H9 (cell line): ENCODE measurements around the gene EDARADD. TPM values are rescaled to one million over a fixed set of nuclear protein-coding genes. Genes with fewer than 3 reads are reported as not detected.
A peak's percentile ranks its signal among the peaks of the same experiment; 100 is the strongest.

Source experiments
- DNase-seq: peaks from one replicate; pipeline ENCODE4 v3.0.0-alpha.2; 2017
- H2AFZ ChIP-seq: one replicate; pipeline ENCODE4 v1.6.1; 2013; ENCODE audit warnings: mild to moderate bottlenecking, low read length, control low read depth, moderate library complexity
- H2AK5ac ChIP-seq: 2 replicates; pipeline ENCODE4 v1.6.1; 2013; ENCODE audit warnings: low read length, control low read depth, mixed read lengths; ENCODE audit not compliant: insufficient read length
- H2BK120ac ChIP-seq: one replicate; pipeline ENCODE4 v1.6.1; 2013; ENCODE audit warnings: low read depth, mild to moderate bottlenecking, low read length, control low read depth, inconsistent platforms; ENCODE audit not compliant: poor library complexity, severe bottlenecking
- H2BK12ac ChIP-seq: 2 replicates; pipeline ENCODE4 v1.6.1; 2013; ENCODE audit warnings: low read length, control low read depth, mixed read lengths, low read depth; ENCODE audit not compliant: insufficient read length
- H2BK15ac ChIP-seq: 2 replicates; pipeline ENCODE4 v1.6.1; 2013; ENCODE audit warnings: low read depth, low read length, control low read depth
- H2BK20ac ChIP-seq: one replicate; pipeline ENCODE4 v1.6.1; 2013; ENCODE audit warnings: low read depth, mild to moderate bottlenecking, low read length, control low read depth, inconsistent platforms; ENCODE audit not compliant: poor library complexity, severe bottlenecking
- H2BK5ac ChIP-seq: 2 replicates; pipeline ENCODE4 v1.6.1; 2013; ENCODE audit warnings: low read length, control low read depth, mixed read lengths; ENCODE audit not compliant: insufficient read length
- H3K14ac ChIP-seq: 2 replicates; pipeline ENCODE4 v1.6.1; 2013; ENCODE audit warnings: low read length, control low read depth; ENCODE audit not compliant: insufficient read depth
- H3K18ac ChIP-seq: 2 replicates; pipeline ENCODE4 v1.6.1; 2013; ENCODE audit warnings: low read depth, mild to moderate bottlenecking, mixed read lengths, low read length, control low read depth; ENCODE audit not compliant: insufficient read length
- H3K23ac ChIP-seq: 2 replicates; pipeline ENCODE4 v1.6.1; 2013; ENCODE audit warnings: low read length, control low read depth, mixed read lengths, low read depth; ENCODE audit not compliant: insufficient read length
- H3K23me2 ChIP-seq: 2 replicates; pipeline ENCODE4 v1.6.1; 2013; ENCODE audit warnings: low read depth, mild to moderate bottlenecking, mixed read lengths, low read length, control low read depth; ENCODE audit not compliant: insufficient read length, poor library complexity, severe bottlenecking
- H3K27ac ChIP-seq: 2 replicates; pipeline ENCODE4 v1.5.1; 2013; ENCODE audit warnings: low read length, control low read depth, mixed read lengths, low read depth; ENCODE audit not compliant: insufficient read length
- H3K27me3 ChIP-seq: 2 replicates; pipeline ENCODE4 v1.6.1; 2013; ENCODE audit warnings: low read length, control low read depth, inconsistent platforms; ENCODE audit not compliant: insufficient read depth
- H3K4ac ChIP-seq: 2 replicates; pipeline ENCODE4 v1.6.1; 2013; ENCODE audit warnings: low read depth, mild to moderate bottlenecking, control low read depth, inconsistent platforms, low read length, moderate library complexity
- H3K4me1 ChIP-seq: 2 replicates; pipeline ENCODE4 v1.6.1; 2013; ENCODE audit warnings: low read length, control low read depth, inconsistent platforms; ENCODE audit not compliant: insufficient read depth
- H3K4me2 ChIP-seq: 2 replicates; pipeline ENCODE4 v1.6.1; 2013; ENCODE audit warnings: low read length, control low read depth, mixed read lengths; ENCODE audit not compliant: insufficient read length, insufficient read depth
- H3K56ac ChIP-seq: 2 replicates; pipeline ENCODE4 v1.6.1; 2013; ENCODE audit warnings: low read depth, mild to moderate bottlenecking, mixed read lengths, low read length, control low read depth; ENCODE audit not compliant: insufficient read length
- H3K79me1 ChIP-seq: 2 replicates; pipeline ENCODE4 v1.6.1; 2013; ENCODE audit warnings: low read depth, mild to moderate bottlenecking, moderate library complexity, low read length, control low read depth, inconsistent platforms; ENCODE audit not compliant: insufficient read depth, poor library complexity, severe bottlenecking
- H3K79me2 ChIP-seq: 2 replicates; pipeline ENCODE4 v1.6.1; 2013; ENCODE audit warnings: low read length, control low read depth, inconsistent platforms; ENCODE audit not compliant: insufficient read depth
- H3K9ac ChIP-seq: 2 replicates; pipeline ENCODE4 v1.6.1; 2013; ENCODE audit warnings: low read length, control low read depth, mixed read lengths; ENCODE audit not compliant: insufficient read length; ENCODE audit errors: extremely low read depth
- H3K9me3 ChIP-seq: one replicate; pipeline ENCODE4 v1.6.1; 2013; ENCODE audit warnings: low read depth, low read length, inconsistent platforms; ENCODE audit not compliant: control insufficient read depth
- H3T11ph ChIP-seq: one replicate; pipeline ENCODE4 v1.6.1; 2013; ENCODE audit warnings: mild to moderate bottlenecking, low read length, control low read depth, inconsistent platforms
- H4K20me1 ChIP-seq: one replicate; pipeline ENCODE4 v1.6.1; 2013; ENCODE audit not compliant: control insufficient read depth, insufficient read length, insufficient read depth
- H4K5ac ChIP-seq: 2 replicates; pipeline ENCODE4 v1.6.1; 2013; ENCODE audit warnings: low read depth, mild to moderate bottlenecking, mixed read lengths, low read length, control low read depth; ENCODE audit not compliant: insufficient read length
- H4K8ac ChIP-seq: replicated peaks from 2 replicates; pipeline ENCODE4 v1.6.1; 2013; ENCODE audit warnings: low read length, control low read depth, mixed read lengths, low read depth; ENCODE audit not compliant: insufficient read length
- H4K91ac ChIP-seq: 2 replicates; pipeline ENCODE4 v1.6.1; 2013; ENCODE audit warnings: low read depth, mild to moderate bottlenecking, moderate library complexity, mixed read lengths, low read length, control low read depth; ENCODE audit not compliant: insufficient read length
- H3K27ac Mint-ChIP-seq, 3 experiments: 2 replicates in 2 of 3; 3 replicates in 1 of 3; pipeline ENCODE4 v1.8.0; 2020 to 2021; ENCODE audit warnings: mixed read lengths in 3 of 3, mild to moderate bottlenecking in 1 of 3, moderate library complexity in 1 of 3
- H3K27me3 Mint-ChIP-seq: 2 replicates; pipeline ENCODE4 v1.8.0; 2021; ENCODE audit warnings: low read depth, mild to moderate bottlenecking, moderate library complexity, mixed read lengths
- H3K36me3 Mint-ChIP-seq, 3 experiments: 2 replicates in 2 of 3; 3 replicates in 1 of 3; pipeline ENCODE4 v1.8.0; 2020 to 2021; ENCODE audit warnings: low read depth in 3 of 3, mixed read lengths in 3 of 3; ENCODE audit not compliant: insufficient read depth in 1 of 3
- H3K4me1 Mint-ChIP-seq, 2 experiments: 2 replicates each; pipeline ENCODE4 v1.8.0; 2020; ENCODE audit warnings: mixed read lengths in 2 of 2
- H3K4me3 Mint-ChIP-seq, 2 experiments: 2 replicates in 1 of 2; 3 replicates in 1 of 2; pipeline ENCODE4 v1.8.0; 2020 to 2021; ENCODE audit warnings: mild to moderate bottlenecking in 2 of 2, mixed read lengths in 2 of 2, moderate library complexity in 1 of 2
- H3K9me3 Mint-ChIP-seq, 2 experiments: 2 replicates in 1 of 2; 3 replicates in 1 of 2; pipeline ENCODE4 v1.8.0; 2020; ENCODE audit warnings: mild to moderate bottlenecking in 2 of 2, mixed read lengths in 2 of 2, moderate library complexity in 1 of 2
- CTCF ChIP-seq: fragments of 200-600 bp; sonication (generic); conservative IDR thresholded peaks from 3 replicates; pipeline ENCODE4 v1.8.0; 2021; ENCODE audit warnings: antibody characterized with exemption, mild to moderate bottlenecking
- WGBS: extraction: QIAGEN DNeasy Blood & Tissue Kit; methylation state at CpG from one replicate; pipeline ENCODE4 v1.1.7; 2013; ENCODE audit warnings: missing lambda C conversion rate, low lambda C conversion rate, mixed read lengths; ENCODE audit not compliant: insufficient read length; ENCODE audit errors: extremely low coverage; 5-methylcytosine and 5-hydroxymethylcytosine counted together
- total RNA-seq: library from RNA; stranded (reverse); gene quantifications from 2 replicates; pipeline ENCODE4 v1.2.1, GENCODE V29; 2021

The EDARADD gene
- total RNA-seq, 1 experiment from 2014 or later: 3.8 TPM

- Histone ChIP-seq H4K91ac (no peak overlapping the region), H3K23ac (no peak overlapping the region), H3K79me1 (no peaks in the 10 kb centered on the region), H2AFZ (no peak overlapping the region), H3K9me3 (no peaks in the 10 kb centered on the region), H3K18ac (no peak overlapping the region), H3K4me1 (no peaks in the 10 kb centered on the region), H2BK12ac (no peak overlapping the region), H2BK5ac (no peak overlapping the region), H4K20me1 (no peaks in the 10 kb centered on the region), H2BK15ac (no peak overlapping the region), H3K14ac (no peak overlapping the region; the same call in 1 of the 2 replicates), H2BK20ac (no peak overlapping the region), H3T11ph (no peak overlapping the region), H2AK5ac (no peak overlapping the region), H3K79me2 (no peaks in the 10 kb centered on the region), H3K23me2 (no peaks in the 10 kb centered on the region), H3K27ac (no peak overlapping the region), H3K27me3 (no peaks in the 10 kb centered on the region), H3K9ac (no peak overlapping the region), H3K4ac (no peak overlapping the region), H3K4me2 (no peak overlapping the region), H4K8ac (no peak overlapping the region), H2BK120ac (no peak overlapping the region), H4K5ac (no peak overlapping the region), H3K56ac (no peak overlapping the region)
- TF ChIP-seq CTCF: peak; percentile 85
- DNase-seq: peak; percentile 74
- no peaks in the 10 kb centered on the region for H3K27me3 Mint-ChIP-seq
- WGBS: no CpG with 5 or more reads among the region's 6 CpGs
- peak overlapping the region in 1 of 3 experiments; percentile 41; a peak in 3 of 7 replicates for H3K27ac Mint-ChIP-seq
- H3K9me3 Mint-ChIP-seq: no peaks in the 10 kb centered on the region
- peaks cover 2 to 14% of the 10 kb centered on the region in 2 experiments; a peak in 2 of 4 replicates for H3K4me1 Mint-ChIP-seq
- no peaks in the 10 kb centered on the region for H3K36me3 Mint-ChIP-seq
- no peak overlapping the region for H3K4me3 Mint-ChIP-seq
Observed at GRCh38 chr1:236451796-236452373, 57.8 kb downstream of the EDARADD start.
